KMS-11 (cell line): ENCODE data around the gene PDE11A.
"Not testable (repeated sequence)": the region's sequence is repeated elsewhere in the genome, so short reads cannot be mapped to it uniquely, and the experiment has no call there.

Experiments used
- H2AFZ ChIP-seq: fragments of 200-600 bp; sonication (generic); 2 replicates; pipeline ENCODE4 v1.6.1; 2016; ENCODE audit warnings: antibody characterized with exemption, mixed run types, low read depth
- H3K27ac ChIP-seq: fragments of 200-600 bp; sonication (generic); 2 replicates; pipeline ENCODE4 v1.6.1; 2016; ENCODE audit warnings: mild to moderate bottlenecking, mixed run types
- H3K27me3 ChIP-seq: fragments of 200-600 bp; sonication (generic); 2 replicates; pipeline ENCODE4 v1.6.1; 2017; ENCODE audit warnings: mild to moderate bottlenecking, low read depth, mixed run types, moderate library complexity; ENCODE audit not compliant: insufficient read depth
- H3K36me3 ChIP-seq: fragments of 200-600 bp; sonication (generic); 2 replicates; pipeline ENCODE4 v1.6.1; 2017; ENCODE audit warnings: mild to moderate bottlenecking, mixed run types; ENCODE audit not compliant: insufficient read depth
- H3K4me1 ChIP-seq: fragments of 200-600 bp; sonication (generic); 2 replicates; pipeline ENCODE4 v1.6.1; 2016; ENCODE audit warnings: mild to moderate bottlenecking, low read depth, mixed run types; ENCODE audit not compliant: poor library complexity, severe bottlenecking
- H3K4me2 ChIP-seq: fragments of 200-600 bp; sonication (generic); 2 replicates; pipeline ENCODE4 v1.7.0; 2016; ENCODE audit warnings: mild to moderate bottlenecking, mixed run types
- H3K4me3 ChIP-seq: fragments of 200-600 bp; sonication (generic); IDR thresholded peaks from 2 replicates; pipeline ENCODE4 v1.6.1; 2017; ENCODE audit warnings: low read depth, low read length, mixed read lengths; ENCODE audit not compliant: insufficient read depth
- H3K79me2 ChIP-seq: fragments of 200-600 bp; sonication (generic); 2 replicates; pipeline ENCODE4 v1.6.1; 2016; ENCODE audit warnings: low read depth, mixed run types; ENCODE audit not compliant: insufficient read depth
- H3K9ac ChIP-seq: fragments of 200-600 bp; sonication (generic); 2 replicates; pipeline ENCODE4 v1.6.1; 2016; ENCODE audit warnings: mild to moderate bottlenecking, mixed run types
- H4K20me1 ChIP-seq: fragments of 200-600 bp; sonication (generic); 2 replicates; pipeline ENCODE4 v1.6.1; 2016; ENCODE audit warnings: mild to moderate bottlenecking, mixed run types; ENCODE audit not compliant: insufficient read depth
- TF ChIP-seq, protein P1 (sequence below): fragments of 200-600 bp; sonication (generic); conservative IDR thresholded peaks from 2 replicates; pipeline ENCODE4 v1.6.1; 2017; ENCODE audit warnings: low read depth, mild to moderate bottlenecking, antibody characterized with exemption, low read length, moderate library complexity, mixed read lengths

The PDE11A gene

DNA sequence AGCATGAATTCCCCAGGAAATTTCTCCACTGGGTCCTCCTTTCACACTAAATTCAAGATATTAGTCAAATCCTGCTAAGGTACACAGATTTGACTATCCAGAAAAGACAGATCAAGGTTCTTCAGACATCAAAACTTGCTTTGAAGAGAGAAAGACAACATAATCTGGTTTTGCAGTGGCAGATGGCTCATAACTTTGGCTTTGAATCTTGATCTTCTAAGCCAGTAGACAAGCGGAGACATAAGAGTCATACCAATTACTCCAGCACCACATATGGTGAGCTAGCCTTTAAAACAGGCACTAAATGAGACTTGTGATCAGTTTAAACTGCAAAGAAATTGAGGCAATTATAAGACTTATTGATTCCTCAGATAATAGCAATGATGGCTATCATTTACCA, 29.3 kb downstream of the PDE11A start:
- no peaks in the 10 kb centered on the region for H3K4me1 ChIP-seq
- H4K20me1 ChIP-seq = no peaks in the 10 kb centered on the region
- H3K36me3 ChIP-seq = no peaks in the 10 kb centered on the region
- no peaks in the 10 kb centered on the region for H3K79me2 ChIP-seq
- no peak overlapping the region for H3K4me2 ChIP-seq
- no peaks in the 10 kb centered on the region for H3K27me3 ChIP-seq
- TF ChIP-seq, protein P1, sequence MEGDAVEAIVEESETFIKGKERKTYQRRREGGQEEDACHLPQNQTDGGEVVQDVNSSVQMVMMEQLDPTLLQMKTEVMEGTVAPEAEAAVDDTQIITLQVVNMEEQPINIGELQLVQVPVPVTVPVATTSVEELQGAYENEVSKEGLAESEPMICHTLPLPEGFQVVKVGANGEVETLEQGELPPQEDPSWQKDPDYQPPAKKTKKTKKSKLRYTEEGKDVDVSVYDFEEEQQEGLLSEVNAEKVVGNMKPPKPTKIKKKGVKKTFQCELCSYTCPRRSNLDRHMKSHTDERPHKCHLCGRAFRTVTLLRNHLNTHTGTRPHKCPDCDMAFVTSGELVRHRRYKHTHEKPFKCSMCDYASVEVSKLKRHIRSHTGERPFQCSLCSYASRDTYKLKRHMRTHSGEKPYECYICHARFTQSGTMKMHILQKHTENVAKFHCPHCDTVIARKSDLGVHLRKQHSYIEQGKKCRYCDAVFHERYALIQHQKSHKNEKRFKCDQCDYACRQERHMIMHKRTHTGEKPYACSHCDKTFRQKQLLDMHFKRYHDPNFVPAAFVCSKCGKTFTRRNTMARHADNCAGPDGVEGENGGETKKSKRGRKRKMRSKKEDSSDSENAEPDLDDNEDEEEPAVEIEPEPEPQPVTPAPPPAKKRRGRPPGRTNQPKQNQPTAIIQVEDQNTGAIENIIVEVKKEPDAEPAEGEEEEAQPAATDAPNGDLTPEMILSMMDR = no peak
- H3K27ac ChIP-seq = no peak overlapping the region
- H3K9ac ChIP-seq = no peak overlapping the region
- H2AFZ ChIP-seq = no peak overlapping the region
- no peak overlapping the region for H3K4me3 ChIP-seq

DNA sequence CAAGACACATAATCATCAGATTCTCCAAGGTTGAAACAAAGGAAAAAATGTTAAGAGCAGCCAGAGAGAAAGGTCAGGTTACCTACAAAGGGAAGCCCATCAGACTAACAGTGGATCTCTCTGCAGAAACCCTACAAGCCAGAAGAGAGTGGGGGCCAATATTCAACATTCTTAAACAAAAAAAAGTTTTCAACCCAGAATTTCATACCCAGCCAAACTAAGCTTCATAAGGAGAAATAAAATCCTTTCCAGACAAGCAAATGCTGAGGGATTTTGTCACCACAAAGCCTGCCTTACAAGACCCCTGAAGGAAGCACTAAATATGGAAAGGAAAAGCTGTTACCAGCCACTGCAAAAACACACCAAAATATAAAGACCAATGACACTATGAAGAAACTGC, 39.0 kb downstream of the PDE11A start:
- H3K79me2 ChIP-seq, H3K27me3 ChIP-seq, H3K4me2 ChIP-seq, H3K27ac ChIP-seq, H4K20me1 ChIP-seq, H3K4me3 ChIP-seq, H3K4me1 ChIP-seq, H3K9ac ChIP-seq, H2AFZ ChIP-seq, H3K36me3 ChIP-seq: not testable (repeated sequence)

DNA sequence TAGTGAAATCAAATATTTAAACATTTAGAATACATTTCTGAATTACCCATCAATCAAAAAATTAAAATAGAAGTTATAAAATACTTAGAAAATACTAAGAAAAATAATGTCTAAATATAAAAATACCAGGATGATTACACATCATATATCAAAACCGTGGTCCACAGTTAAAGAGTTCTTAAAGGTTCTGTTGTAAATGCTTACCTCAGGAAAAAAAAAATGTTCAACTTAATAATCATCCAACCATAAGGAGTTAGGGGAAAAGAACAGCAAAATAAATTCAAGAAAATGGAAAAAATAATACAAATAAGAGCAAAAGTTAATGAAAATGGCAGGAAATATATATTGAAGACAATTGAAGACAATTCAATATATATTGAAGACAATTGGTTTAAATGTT, 43.2 kb downstream of the PDE11A start:
- H3K4me1 ChIP-seq = peaks cover 5% of the 10 kb centered on the region
- no peak overlapping the region for H3K4me3 ChIP-seq
- no peaks in the 10 kb centered on the region for H3K27me3 ChIP-seq
- no peak overlapping the region for H3K27ac ChIP-seq
- H3K4me2 ChIP-seq = no peak overlapping the region
- TF ChIP-seq, protein P1 = no peak
- no peaks in the 10 kb centered on the region for H3K36me3 ChIP-seq
- H3K9ac ChIP-seq = no peak overlapping the region
- no peaks in the 10 kb centered on the region for H3K79me2 ChIP-seq
- no peaks in the 10 kb centered on the region for H4K20me1 ChIP-seq
- H2AFZ ChIP-seq = no peak overlapping the region

DNA sequence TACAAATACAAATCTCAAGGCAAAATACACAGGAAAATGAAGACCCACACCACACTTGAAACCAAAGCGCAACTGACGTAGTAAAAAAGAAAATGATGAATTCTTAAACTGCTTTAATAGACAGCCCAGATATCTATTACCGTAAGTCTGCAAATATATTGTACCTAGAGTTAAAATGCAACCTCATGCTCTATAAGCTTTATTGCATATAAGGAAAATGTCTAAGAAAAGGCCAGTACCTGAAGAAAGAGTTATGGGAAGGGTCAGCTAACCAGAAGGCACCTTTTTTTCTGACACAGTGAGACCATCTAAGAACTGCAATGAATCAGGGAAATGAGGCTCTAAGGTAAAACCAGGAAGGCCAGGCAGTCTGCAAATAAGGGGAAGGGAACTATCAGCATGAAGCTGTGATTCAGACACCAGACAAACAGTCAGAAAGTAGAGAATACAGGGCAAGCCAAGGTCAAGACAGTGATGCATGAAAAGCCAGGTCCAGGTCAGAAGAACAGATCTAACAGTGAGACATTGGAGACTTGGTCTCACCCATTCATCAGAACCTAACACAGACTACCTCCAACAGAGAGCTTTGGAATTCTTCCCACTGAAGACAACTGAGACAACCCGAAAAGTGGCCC, 46.9 kb downstream of the PDE11A start:
- Histone ChIP-seq H3K27me3 (no peaks in the 10 kb centered on the region), H3K4me3 (no peak overlapping the region), H3K9ac (no peak overlapping the region), H3K4me2 (no peak overlapping the region), H3K4me1 (no peaks in the 10 kb centered on the region), H4K20me1 (no peaks in the 10 kb centered on the region), H2AFZ (no peak overlapping the region), H3K27ac (no peak overlapping the region), H3K36me3 (no peaks in the 10 kb centered on the region), H3K79me2 (no peaks in the 10 kb centered on the region)
- TF ChIP-seq, protein P1 = no peak

DNA sequence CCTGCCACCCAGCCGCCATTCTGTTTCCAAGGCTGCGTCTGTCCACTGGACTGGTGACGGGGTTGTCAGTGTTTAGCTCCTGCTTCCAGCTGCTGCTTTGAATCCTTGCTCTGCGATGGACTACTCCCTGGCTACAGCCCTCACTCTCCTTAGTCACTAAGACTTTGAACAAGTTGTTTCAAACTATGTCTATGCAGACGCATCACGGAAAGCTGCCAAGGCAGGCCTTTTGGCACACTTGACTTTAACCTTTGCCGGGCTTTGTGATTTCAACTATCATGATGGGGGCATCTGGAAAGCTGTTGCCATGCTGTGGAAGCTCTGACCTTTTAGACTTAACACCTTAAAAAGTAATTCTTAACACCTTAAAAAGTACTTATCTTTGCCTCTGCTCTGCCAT, 54.4 kb downstream of the PDE11A start:
- H3K4me3 ChIP-seq = no peak overlapping the region
- TF ChIP-seq, protein P1 = no peak
- no peak overlapping the region for H2AFZ ChIP-seq
- no peak overlapping the region for H3K27ac ChIP-seq
- H3K4me2 ChIP-seq = no peak overlapping the region
- no peaks in the 10 kb centered on the region for H3K36me3 ChIP-seq
- H3K9ac ChIP-seq = no peak overlapping the region
- no peaks in the 10 kb centered on the region for H4K20me1 ChIP-seq
- H3K4me1 ChIP-seq = no peaks in the 10 kb centered on the region
- H3K27me3 ChIP-seq = no peaks in the 10 kb centered on the region
- H3K79me2 ChIP-seq = no peaks in the 10 kb centered on the region
